ENCODE data around the gene MSRB2. TPM values are rescaled to one million over a fixed set of nuclear protein-coding genes. Genes with fewer than 3 reads are reported as not detected.

The MSRB2 gene
- total RNA-seq, 3 donors from 2014 or later = 19.0 to 31.5 (median 24.9) TPM

DNA sequence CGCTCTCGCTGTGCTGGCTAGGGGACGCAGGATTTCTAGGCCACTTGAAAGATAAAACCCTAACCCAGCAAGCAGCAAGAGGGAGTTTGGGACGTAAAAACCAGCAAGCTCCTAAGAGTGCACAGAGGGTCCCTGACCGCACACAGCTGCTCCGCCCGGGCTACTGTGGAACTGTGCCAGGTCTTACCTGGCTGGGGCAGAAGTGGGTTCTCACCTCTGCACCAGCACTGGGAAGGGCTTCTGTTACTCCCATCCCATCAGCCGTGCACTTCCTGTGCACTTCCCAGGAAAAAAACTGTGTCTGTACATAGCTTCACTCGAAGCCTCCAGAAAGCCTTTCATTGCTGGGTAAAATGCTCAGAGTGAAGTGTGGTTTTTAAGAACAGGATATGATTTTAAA lies 50.9 kb downstream of the MSRB2 start:
- H3K9me3 ChIP-seq = peaks cover 0 to 4% of the 10 kb centered on the region in 2 donors
- no peak overlapping the region for H3K27ac ChIP-seq
- intact Hi-C loops (cut with DNase I; ENCODE audit: low total_unique reads) = no loop called here
- H3K4me3 ChIP-seq = no peak overlapping the region
- no peak for DNase-seq (ENCODE audit: low spot score in 2 of 2)
- no peaks in the 10 kb centered on the region for H3K36me3 ChIP-seq
- H3K4me1 ChIP-seq = no peaks in the 10 kb centered on the region
- TF ChIP-seq POLR2A (IDR thresholded peaks at IDR 0.05) = no peak
- TF ChIP-seq, protein P1, sequence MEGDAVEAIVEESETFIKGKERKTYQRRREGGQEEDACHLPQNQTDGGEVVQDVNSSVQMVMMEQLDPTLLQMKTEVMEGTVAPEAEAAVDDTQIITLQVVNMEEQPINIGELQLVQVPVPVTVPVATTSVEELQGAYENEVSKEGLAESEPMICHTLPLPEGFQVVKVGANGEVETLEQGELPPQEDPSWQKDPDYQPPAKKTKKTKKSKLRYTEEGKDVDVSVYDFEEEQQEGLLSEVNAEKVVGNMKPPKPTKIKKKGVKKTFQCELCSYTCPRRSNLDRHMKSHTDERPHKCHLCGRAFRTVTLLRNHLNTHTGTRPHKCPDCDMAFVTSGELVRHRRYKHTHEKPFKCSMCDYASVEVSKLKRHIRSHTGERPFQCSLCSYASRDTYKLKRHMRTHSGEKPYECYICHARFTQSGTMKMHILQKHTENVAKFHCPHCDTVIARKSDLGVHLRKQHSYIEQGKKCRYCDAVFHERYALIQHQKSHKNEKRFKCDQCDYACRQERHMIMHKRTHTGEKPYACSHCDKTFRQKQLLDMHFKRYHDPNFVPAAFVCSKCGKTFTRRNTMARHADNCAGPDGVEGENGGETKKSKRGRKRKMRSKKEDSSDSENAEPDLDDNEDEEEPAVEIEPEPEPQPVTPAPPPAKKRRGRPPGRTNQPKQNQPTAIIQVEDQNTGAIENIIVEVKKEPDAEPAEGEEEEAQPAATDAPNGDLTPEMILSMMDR (IDR thresholded peaks at IDR 0.05) = no peak
- no peak for TF ChIP-seq POLR2AphosphoS5 (IDR thresholded peaks at IDR 0.05)
- H3K27me3 ChIP-seq = no peaks in the 10 kb centered on the region

DNA sequence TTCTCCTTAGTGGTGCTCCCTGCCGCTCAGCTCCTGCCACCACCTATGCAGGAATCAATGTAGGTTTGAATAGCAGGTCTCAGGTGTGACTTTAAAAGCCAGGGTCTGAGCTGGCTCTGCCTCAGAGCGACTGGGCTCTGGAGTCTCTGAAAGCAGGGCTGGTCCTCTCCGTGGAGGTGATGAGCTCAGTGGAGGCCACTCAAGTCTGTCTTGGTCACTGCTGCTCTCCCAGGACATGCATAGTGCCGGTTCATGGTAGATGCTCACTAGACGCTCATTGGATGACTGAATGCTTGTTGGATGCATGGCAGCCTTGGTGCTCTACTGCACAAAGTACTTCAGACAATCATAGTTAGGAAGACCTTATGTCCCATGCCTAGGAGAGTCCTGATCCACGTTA lies 51.7 kb downstream of the MSRB2 start:
- intact Hi-C loops (cut with DNase I; ENCODE audit: low total_unique reads) = no loop called here
- Histone ChIP-seq H3K27me3 (no peaks in the 10 kb centered on the region), H3K9me3 (no peaks in the 10 kb centered on the region), H3K27ac (no peak overlapping the region), H3K36me3 (no peaks in the 10 kb centered on the region), H3K4me1 (no peaks in the 10 kb centered on the region), H3K4me3 (no peak overlapping the region)
- no peak for DNase-seq (ENCODE audit: low spot score in 2 of 2)
- TF ChIP-seq POLR2AphosphoS5 (IDR thresholded peaks at IDR 0.05) (no peak), POLR2A (IDR thresholded peaks at IDR 0.05) (no peak)
- TF ChIP-seq, protein P1 (IDR thresholded peaks at IDR 0.05) = no peak

DNA sequence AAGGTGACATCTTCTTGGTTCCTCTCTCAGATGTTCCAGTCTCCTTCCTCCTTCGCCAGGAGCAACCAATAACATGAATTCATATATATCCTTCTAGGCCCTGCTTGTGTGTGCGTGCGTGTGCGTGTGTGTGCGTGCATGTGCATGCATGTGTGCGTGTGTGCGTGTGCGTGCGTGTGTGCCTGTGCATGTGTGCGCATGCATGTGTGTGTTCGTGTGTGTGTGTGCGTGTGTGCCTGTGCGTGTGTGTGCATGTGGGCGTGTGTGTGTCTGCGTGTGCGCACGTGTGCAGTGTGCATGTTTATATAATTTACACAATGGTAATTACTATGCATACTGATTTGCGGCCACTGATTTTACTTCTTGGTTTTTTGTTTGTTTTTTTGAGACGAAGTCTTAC lies 52.8 kb downstream of the MSRB2 start:
- H3K9me3 ChIP-seq = no peaks in the 10 kb centered on the region
- no peak overlapping the region for H3K4me3 ChIP-seq
- no peaks in the 10 kb centered on the region for H3K4me1 ChIP-seq
- TF ChIP-seq, protein P1 (IDR thresholded peaks at IDR 0.05) = no peak
- TF ChIP-seq POLR2AphosphoS5 (IDR thresholded peaks at IDR 0.05) (no peak), POLR2A (IDR thresholded peaks at IDR 0.05) (no peak)
- no peak for DNase-seq (ENCODE audit: low spot score in 2 of 2)
- H3K36me3 ChIP-seq = no peaks in the 10 kb centered on the region
- no peaks in the 10 kb centered on the region for H3K27me3 ChIP-seq
- intact Hi-C loops (cut with DNase I; ENCODE audit: low total_unique reads) = no loop called here
- no peak overlapping the region for H3K27ac ChIP-seq

DNA sequence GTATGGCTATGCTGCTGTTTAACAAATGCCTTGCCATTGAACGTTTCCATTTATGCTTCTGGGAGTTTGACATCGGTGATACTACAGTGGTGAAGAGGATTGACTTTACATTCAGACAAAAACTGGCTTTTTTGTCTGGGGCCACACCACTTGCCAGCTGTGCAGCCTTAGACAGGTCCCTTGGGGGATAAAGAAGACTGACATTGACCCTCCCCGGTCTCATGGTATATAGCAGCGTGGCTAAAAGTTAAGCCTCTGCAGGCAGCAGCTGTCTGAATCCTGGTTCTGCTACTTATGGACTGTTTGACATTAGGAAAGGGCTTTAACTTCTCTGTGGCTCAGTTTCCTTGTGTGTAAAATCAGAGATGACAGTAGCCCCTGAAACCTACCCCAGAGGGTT lies 54.7 kb downstream of the MSRB2 start:
- TF ChIP-seq, protein P1 (IDR thresholded peaks at IDR 0.05) = no peak
- TF ChIP-seq POLR2A (IDR thresholded peaks at IDR 0.05) (no peak), POLR2AphosphoS5 (IDR thresholded peaks at IDR 0.05) (no peak)
- Histone ChIP-seq H3K27me3 (no peaks in the 10 kb centered on the region), H3K9me3 (no peaks in the 10 kb centered on the region), H3K36me3 (no peaks in the 10 kb centered on the region), H3K4me3 (no peak overlapping the region), H3K4me1 (no peaks in the 10 kb centered on the region), H3K27ac (no peak overlapping the region)
- no peak for DNase-seq (ENCODE audit: low spot score in 2 of 2)
- intact Hi-C loops (cut with DNase I; ENCODE audit: low total_unique reads) = no loop called here

DNA sequence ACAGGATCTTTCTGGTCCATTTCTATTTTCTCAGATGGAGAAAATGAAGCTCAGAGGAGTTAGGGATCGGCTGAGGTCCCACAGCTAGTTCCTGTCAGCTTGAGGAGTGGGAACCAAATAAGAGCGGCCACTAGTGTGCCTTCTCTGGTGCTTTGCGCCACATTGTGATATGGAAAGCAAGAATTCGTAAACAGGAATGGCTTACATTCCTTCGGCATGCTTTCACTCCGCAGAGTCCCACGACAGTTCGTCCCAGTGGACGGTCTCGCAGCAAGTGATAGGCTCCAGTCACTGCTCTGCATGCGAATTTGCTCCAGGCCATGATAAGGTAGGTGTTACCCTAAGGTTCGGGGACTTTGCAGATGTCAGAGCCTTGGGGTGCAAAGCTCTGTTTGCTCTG lies 55.2 kb downstream of the MSRB2 start:
- Histone ChIP-seq H3K4me3 (no peak overlapping the region), H3K4me1 (no peaks in the 10 kb centered on the region), H3K27me3 (no peaks in the 10 kb centered on the region), H3K27ac (no peak overlapping the region), H3K36me3 (no peaks in the 10 kb centered on the region), H3K9me3 (no peaks in the 10 kb centered on the region)
- DNase-seq (ENCODE audit: low spot score in 2 of 2) = no peak
- TF ChIP-seq, protein P1 (IDR thresholded peaks at IDR 0.05) = no peak
- no peak for TF ChIP-seq POLR2AphosphoS5 (IDR thresholded peaks at IDR 0.05)
- TF ChIP-seq POLR2A (IDR thresholded peaks at IDR 0.05) = no peak
- intact Hi-C loops (cut with DNase I; ENCODE audit: low total_unique reads) = no loop called here
